Regular cardiac myocyte (primary cell): Measurements from ENCODE around the gene ITGAV. TPM values are rescaled to one million over a fixed set of nuclear protein-coding genes. Genes with fewer than 3 reads are reported as not detected.

Experiments
- total RNA-seq: library from RNA; depleted of rRNA; stranded (reverse); fragments of >200 nt; gene quantifications from 2 replicates; pipeline ENCODE4 v1.2.3, GENCODE V29; 2014

Gene ITGAV
- 157 and 456 TPM in 2 replicates for total RNA-seq

GRCh38 chr2:186589612-186590349 is at the start of gene ITGAV:
ITGAV (plus strand) TSS chr2:186590056; CDS start chr2:186590339, 283 bp downstream.

Other genes starting within 250 kb of the ITGAV start
- 80.3 and 109 TPM in 2 replicates for gene ZC3H15, start 103.8 kb upstream of the ITGAV start, total RNA-seq
- 17.8 and 31.6 TPM in 2 replicates for gene FAM171B, start 104.0 kb downstream of the ITGAV start, total RNA-seq